ENCODE data around the gene RASGRF1. TPM values are rescaled to one million over a fixed set of nuclear protein-coding genes. Genes with fewer than 3 reads are reported as not detected.
"Not testable (repeated sequence)": the region's sequence is repeated elsewhere in the genome, so short reads cannot be mapped to it uniquely, and the experiment has no call there.

The RASGRF1 gene
- total and polyA plus RNA-seq, 12 donors, result 0.11 to 6.9 (median 0.46) TPM

- no peaks in the 10 kb centered on the region for H3K9me3 ChIP-seq (replicated peaks in 1 of 3)
- no peak for DNase-seq
- 94 to 96% (median 95%) methylated on average over 14 of the region's 14 CpGs for WGBS, 4 donors
- H3K36me3 ChIP-seq (replicated peaks in 1 of 2), result peaks cover 0 to 24% of the 10 kb centered on the region in 2 donors
- intact Hi-C loops (cut with DNase I), result no loop called here
- peaks cover 7 to 16% of the 10 kb centered on the region in 2 donors for H3K4me1 ChIP-seq (replicated peaks in 1 of 2)
- H3K4me3 ChIP-seq, result no peak overlapping the region
- no peak for TF ChIP-seq CTCF (IDR thresholded peaks at IDR 0.05)
- no peak for TF ChIP-seq POLR2A (IDR thresholded peaks at IDR 0.05)
- H3K27ac ChIP-seq, result no peak overlapping the region
- H3K27me3 ChIP-seq, result no peaks in the 10 kb centered on the region
Measured at GRCh38 chr15:78928616-78929093, 161.9 kb downstream of the RASGRF1 start.

- H3K4me3 ChIP-seq; DNase-seq; H3K9me3 ChIP-seq (replicated peaks in 1 of 3); H3K27me3 ChIP-seq; intact Hi-C loops (cut with DNase I); H3K27ac ChIP-seq: not testable (repeated sequence)
- 92 to 95% (median 94%) methylated on average over 13 to 14 of the region's 14 CpGs for WGBS, 4 donors
- Histone ChIP-seq H3K36me3 (replicated peaks in 1 of 2) (peaks cover 0 to 28% of the 10 kb centered on the region in 2 donors), H3K4me1 (replicated peaks in 1 of 2) (peaks cover 7 to 16% of the 10 kb centered on the region in 2 donors)
Measured at GRCh38 chr15:78928176-78928575, 162.4 kb downstream of the RASGRF1 start.

GRCh38 chr15:78927077-78927790 lies 163.3 kb downstream of the RASGRF1 start:
- TF ChIP-seq CTCF (IDR thresholded peaks at IDR 0.05), result no peak
- no peak for TF ChIP-seq POLR2A (IDR thresholded peaks at IDR 0.05)
- H3K27me3 ChIP-seq, result no peaks in the 10 kb centered on the region
- H3K36me3 ChIP-seq (replicated peaks in 1 of 2), result peaks cover 0 to 37% of the 10 kb centered on the region in 2 donors
- no peaks in the 10 kb centered on the region for H3K9me3 ChIP-seq (replicated peaks in 1 of 3)
- 79 to 89% (median 86%) methylated on average over 13 to 17 of the region's 17 CpGs for WGBS, 4 donors
- H3K27ac ChIP-seq, result no peak overlapping the region
- DNase-seq, result peak in 2 of 7 donors; percentile 20 to 41
- H3K4me1 ChIP-seq (replicated peaks in 1 of 2), result peaks cover 7 to 16% of the 10 kb centered on the region in 2 donors
- no peak overlapping the region for H3K4me3 ChIP-seq
- intact Hi-C loops (cut with DNase I), result no loop called here

- no peaks in the 10 kb centered on the region for H3K9me3 ChIP-seq (replicated peaks in 1 of 3)
Measured at GRCh38 chr15:78925956-78926743, 164.4 kb downstream of the RASGRF1 start.

More at GRCh38 chr15:78925956-78926743, 164.4 kb downstream of the RASGRF1 start:
- H3K27ac ChIP-seq, result no peak overlapping the region
- H3K36me3 ChIP-seq (replicated peaks in 1 of 2), result peaks cover 0 to 46% of the 10 kb centered on the region in 2 donors
- H3K4me1 ChIP-seq (replicated peaks in 1 of 2), result peaks cover 1 to 6% of the 10 kb centered on the region in 2 donors
- no peak overlapping the region for H3K4me3 ChIP-seq
- H3K27me3 ChIP-seq, result no peaks in the 10 kb centered on the region
- WGBS, 4 donors, result 77 to 95% (median 94%) methylated on average over 4 to 5 of the region's 5 CpGs
- intact Hi-C loops (cut with DNase I), result no loop called here
- peak in 2 of 7 donors; percentile 7 to 21 for DNase-seq
- TF ChIP-seq CTCF (IDR thresholded peaks at IDR 0.05) (no peak), POLR2A (IDR thresholded peaks at IDR 0.05) (no peak)

Measured in adrenal gland (tissue), 12 donors.